SK-N-MC (cell line): Measurements from ENCODE around the gene FARSA.

Experiments used
- EZH2 ChIP-seq: fragments of 200-600 bp; sonication (generic); IDR thresholded peaks from one replicate; pipeline ENCODE4 v1.6.1; 2017; ENCODE audit warnings: antibody characterized with exemption
- POLR2AphosphoS5 ChIP-seq: IDR thresholded peaks from 2 replicates; pipeline ENCODE4 v1.6.1; 2012; ENCODE audit warnings: mild to moderate bottlenecking, low read depth, low read length, borderline replicate concordance

DNA sequence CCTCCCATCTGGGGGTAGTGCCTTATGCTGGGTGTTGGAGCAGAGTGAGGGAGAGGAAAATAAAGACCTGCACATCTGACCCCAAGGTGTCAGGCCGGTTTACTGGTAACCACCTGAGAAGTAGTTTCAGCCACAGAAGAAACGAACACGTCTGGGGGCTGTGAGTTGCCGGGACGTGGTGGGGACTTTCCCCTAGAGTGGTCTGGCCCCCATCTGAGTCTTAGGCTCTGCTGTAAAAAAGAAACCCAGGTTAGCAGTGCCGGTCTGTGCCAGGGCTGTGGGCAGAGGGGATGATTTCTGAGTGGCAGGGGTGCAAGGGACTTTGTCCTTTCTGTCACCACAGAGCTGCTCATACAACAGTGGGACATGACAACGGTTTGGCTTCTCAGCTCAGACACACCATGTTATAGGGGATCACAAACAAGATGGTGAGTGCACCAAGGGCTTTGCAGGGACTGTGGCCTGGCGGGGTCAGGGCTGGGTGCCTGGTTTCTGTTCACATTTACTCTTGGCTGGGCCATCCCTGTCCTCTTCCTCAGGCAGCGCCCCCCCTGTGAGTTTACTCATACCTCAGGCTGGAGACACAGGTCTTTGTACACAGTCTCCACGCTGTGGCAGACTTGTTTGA, 33.5 kb downstream of the FARSA start:
- TF ChIP-seq EZH2, result no peak
- TF ChIP-seq POLR2AphosphoS5, result no peak
